ENCODE measurements around the gene HSP90B1.

GRCh38 chr12:103955811-103956508, 25.8 kb downstream of the HSP90B1 start:
- TF ChIP-seq ARNT (IDR thresholded peaks at IDR 0.05): no peak
- TF ChIP-seq, protein P1, sequence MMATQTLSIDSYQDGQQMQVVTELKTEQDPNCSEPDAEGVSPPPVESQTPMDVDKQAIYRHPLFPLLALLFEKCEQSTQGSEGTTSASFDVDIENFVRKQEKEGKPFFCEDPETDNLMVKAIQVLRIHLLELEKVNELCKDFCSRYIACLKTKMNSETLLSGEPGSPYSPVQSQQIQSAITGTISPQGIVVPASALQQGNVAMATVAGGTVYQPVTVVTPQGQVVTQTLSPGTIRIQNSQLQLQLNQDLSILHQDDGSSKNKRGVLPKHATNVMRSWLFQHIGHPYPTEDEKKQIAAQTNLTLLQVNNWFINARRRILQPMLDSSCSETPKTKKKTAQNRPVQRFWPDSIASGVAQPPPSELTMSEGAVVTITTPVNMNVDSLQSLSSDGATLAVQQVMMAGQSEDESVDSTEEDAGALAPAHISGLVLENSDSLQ (IDR thresholded peaks at IDR 0.05): no peak
- no peak for TF ChIP-seq FOXM1 (IDR thresholded peaks at IDR 0.05; ENCODE audit: borderline replicate concordance)
- TF ChIP-seq FOXK2 (IDR thresholded peaks at IDR 0.05): no peak
- no peak for TF ChIP-seq SUZ12 (IDR thresholded peaks at IDR 0.05)
- no peak for TF ChIP-seq ELF4 (IDR thresholded peaks at IDR 0.05)
- no peak for TF ChIP-seq FOXA1 (IDR thresholded peaks at IDR 0.05)
- TF ChIP-seq L3MBTL2 (conservative IDR thresholded peaks at IDR 0.05): no peak
- TF ChIP-seq SP1 (IDR thresholded peaks at IDR 0.05): no peak
- no peak for TF ChIP-seq NFRKB (IDR thresholded peaks at IDR 0.05)
- no peak for TF ChIP-seq HDGF (IDR thresholded peaks at IDR 0.05; ENCODE audit: borderline replicate concordance)
- no peak for TF ChIP-seq ZNF384 (IDR thresholded peaks at IDR 0.05)
- TF ChIP-seq BHLHE40 (IDR thresholded peaks at IDR 0.05; ENCODE audit: borderline replicate concordance): no peak
- TF ChIP-seq TARDBP (IDR thresholded peaks at IDR 0.05): no peak

Data from HEK293T (cell line).